ENCODE results near the gene ZBTB32.

ZBTB32 gene

DNA sequence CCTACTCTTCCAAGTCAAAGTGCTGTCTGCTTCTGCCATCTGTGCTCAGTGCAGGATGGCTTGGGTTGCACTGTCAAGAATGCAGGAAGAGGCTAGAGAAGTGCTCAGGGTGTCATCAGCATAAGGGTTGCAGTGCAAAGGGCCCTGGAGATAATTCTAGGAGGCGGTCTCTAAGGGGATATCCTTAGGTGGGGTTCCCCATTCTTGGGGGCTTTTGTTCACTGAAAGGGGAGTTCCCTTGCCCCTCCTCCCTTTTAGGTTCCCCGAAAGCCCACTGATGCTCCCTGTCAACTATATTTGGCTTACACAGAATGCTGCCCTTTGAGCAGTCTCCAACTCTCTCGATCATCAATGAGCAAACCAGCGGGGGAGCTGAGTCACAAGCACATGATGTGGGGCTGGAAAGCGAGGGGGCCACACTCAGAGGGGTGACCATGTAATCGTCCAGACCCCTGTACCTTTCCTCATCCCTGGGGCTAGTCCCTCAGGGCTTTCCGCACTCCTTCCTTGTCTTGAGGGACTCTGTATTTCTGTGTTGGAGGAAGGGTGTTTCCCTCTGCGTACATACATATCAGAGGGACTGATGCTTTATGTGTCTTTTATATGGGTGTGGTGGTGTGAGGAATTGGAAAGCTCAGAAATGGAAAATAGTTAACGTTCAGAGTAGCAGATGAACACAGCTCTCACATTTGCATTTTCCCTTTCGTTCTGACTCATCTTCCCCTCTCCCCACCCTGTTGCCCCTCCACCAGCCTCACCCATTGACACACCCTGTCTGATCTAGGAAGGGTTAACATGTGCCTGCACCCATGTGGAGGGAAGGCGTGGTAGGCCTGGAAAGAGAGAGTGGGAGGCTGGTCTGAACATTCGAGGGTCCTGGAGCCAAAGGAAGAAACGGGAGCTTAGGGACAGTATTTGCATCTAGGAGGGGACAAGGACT lies 6.7 kb downstream of the ZBTB32 start:
- H3K9me3 ChIP-seq (ENCODE audit: low read length): no peaks in the 10 kb centered on the region
- no peaks in the 10 kb centered on the region for H3K36me3 ChIP-seq (ENCODE audit: insufficient read depth, low read length)
- H3K4me1 ChIP-seq (ENCODE audit: insufficient read depth, low read length): peaks cover 5% of the 10 kb centered on the region
- H3K4me3 ChIP-seq (ENCODE audit: low read length): no peak overlapping the region
- H2AFZ ChIP-seq (ENCODE audit: low read depth, low read length): no peak overlapping the region
- no peaks in the 10 kb centered on the region for H3K27me3 ChIP-seq (ENCODE audit: insufficient read depth, low read length)

DNA sequence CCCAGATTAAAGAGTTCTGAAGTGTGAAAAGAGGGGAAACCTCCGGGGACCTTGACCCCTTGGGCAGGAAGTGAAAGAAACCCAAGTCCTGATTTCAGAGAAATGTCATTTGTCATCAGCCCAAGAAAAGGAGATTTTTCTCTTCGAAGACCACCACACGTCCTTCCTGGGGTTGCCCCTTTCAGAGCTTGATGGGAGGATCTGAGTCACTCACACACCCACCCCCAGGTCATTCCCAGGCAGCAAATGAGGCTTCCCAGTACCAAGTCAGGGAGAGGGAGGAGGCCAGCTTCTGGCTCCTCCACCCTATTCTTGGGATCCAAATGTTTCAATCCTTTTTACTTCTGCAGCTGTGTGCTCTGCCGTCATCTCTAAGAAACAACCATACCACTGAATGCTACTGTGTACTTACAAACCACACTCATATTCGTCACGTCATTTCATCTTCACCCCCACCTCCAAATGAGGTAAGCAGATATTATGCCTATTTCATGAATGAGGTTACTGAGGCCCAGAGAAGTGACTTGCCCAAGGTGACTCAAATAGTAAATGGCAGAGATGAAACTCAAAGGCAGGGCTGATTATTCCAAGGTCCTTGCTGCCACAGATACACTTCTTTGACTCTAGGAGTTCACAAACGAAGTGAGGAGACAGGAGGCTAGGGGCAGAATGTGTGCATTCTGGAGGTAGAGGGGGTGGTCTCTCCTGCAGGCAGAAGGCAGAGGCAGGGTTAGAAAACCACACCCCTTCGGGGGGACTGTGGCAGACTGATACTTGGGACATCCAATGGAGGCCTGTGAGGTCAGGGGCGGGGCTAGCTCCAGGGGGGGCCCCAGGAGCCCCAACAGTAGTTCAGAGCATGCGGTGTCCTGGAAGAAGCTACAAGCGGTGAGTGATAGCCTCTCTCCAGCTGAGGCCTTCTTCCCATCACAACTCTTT lies 8.5 kb downstream of the ZBTB32 start:
- Histone ChIP-seq H3K4me1 (ENCODE audit: insufficient read depth, low read length) (peaks cover 7% of the 10 kb centered on the region), H3K9me3 (ENCODE audit: low read length) (no peaks in the 10 kb centered on the region), H3K36me3 (ENCODE audit: insufficient read depth, low read length) (no peaks in the 10 kb centered on the region), H2AFZ (ENCODE audit: low read depth, low read length) (no peak overlapping the region), H3K4me3 (ENCODE audit: low read length) (no peak overlapping the region), H3K27me3 (ENCODE audit: insufficient read depth, low read length) (no peaks in the 10 kb centered on the region)

DNA sequence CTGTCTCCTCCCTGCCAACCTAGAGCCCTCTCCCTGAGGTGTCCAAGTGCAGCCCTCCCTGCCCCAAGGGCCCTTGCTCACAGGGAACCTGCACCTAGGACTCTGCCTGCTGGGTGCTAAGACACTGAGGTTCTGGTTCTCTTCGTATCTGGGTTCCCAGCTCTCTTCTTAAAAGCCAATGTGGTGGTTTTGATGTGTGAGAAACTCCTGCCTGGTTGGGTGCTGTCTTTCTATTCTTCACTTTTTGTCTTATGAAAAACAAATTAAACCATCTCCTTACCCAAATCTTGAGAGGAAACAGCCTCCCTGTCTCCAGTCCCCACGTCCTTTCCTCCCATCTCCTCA lies 9.1 kb downstream of the ZBTB32 start:
- no peak overlapping the region for H3K4me3 ChIP-seq (ENCODE audit: low read length)
- no peaks in the 10 kb centered on the region for H3K36me3 ChIP-seq (ENCODE audit: insufficient read depth, low read length)
- peaks cover 8% of the 10 kb centered on the region for H3K4me1 ChIP-seq (ENCODE audit: insufficient read depth, low read length)
- no peak overlapping the region for H2AFZ ChIP-seq (ENCODE audit: low read depth, low read length)
- H3K27me3 ChIP-seq (ENCODE audit: insufficient read depth, low read length): no peaks in the 10 kb centered on the region
- no peaks in the 10 kb centered on the region for H3K9me3 ChIP-seq (ENCODE audit: low read length)

DNA sequence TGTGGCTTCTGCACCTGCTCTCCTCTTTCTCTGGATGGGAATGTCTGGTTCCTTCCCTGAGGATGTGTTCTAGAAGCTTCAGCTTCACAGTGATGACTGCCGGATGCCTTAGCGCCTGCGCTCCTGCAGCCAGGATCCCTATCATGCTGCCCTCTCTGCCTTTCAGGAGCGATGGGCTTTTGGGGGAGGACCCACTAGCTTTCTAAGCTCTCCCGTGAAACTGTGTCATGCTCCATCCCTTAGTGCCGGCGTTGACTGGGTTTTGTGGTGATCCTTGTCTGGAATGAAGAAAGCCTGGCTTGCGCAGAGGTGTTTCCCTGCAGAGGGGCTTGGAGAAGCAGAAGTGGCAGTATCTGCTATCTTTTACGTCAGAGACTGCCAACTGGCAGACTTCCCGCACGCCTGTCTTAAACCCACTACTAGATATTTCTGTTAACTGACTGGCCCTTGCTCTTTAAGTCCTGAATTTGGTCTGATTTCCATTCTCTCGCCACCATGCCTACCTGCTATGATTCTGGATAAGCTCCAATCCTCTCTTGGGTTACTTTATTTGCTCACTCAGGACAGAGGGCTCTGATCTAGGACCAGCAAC lies 9.6 kb downstream of the ZBTB32 start:
- no peak overlapping the region for H2AFZ ChIP-seq (ENCODE audit: low read depth, low read length)
- H3K27me3 ChIP-seq (ENCODE audit: insufficient read depth, low read length): no peaks in the 10 kb centered on the region
- no peaks in the 10 kb centered on the region for H3K9me3 ChIP-seq (ENCODE audit: low read length)
- peaks cover 14% of the 10 kb centered on the region for H3K4me1 ChIP-seq (ENCODE audit: insufficient read depth, low read length)
- no peaks in the 10 kb centered on the region for H3K36me3 ChIP-seq (ENCODE audit: insufficient read depth, low read length)
- no peak overlapping the region for H3K4me3 ChIP-seq (ENCODE audit: low read length)

DNA sequence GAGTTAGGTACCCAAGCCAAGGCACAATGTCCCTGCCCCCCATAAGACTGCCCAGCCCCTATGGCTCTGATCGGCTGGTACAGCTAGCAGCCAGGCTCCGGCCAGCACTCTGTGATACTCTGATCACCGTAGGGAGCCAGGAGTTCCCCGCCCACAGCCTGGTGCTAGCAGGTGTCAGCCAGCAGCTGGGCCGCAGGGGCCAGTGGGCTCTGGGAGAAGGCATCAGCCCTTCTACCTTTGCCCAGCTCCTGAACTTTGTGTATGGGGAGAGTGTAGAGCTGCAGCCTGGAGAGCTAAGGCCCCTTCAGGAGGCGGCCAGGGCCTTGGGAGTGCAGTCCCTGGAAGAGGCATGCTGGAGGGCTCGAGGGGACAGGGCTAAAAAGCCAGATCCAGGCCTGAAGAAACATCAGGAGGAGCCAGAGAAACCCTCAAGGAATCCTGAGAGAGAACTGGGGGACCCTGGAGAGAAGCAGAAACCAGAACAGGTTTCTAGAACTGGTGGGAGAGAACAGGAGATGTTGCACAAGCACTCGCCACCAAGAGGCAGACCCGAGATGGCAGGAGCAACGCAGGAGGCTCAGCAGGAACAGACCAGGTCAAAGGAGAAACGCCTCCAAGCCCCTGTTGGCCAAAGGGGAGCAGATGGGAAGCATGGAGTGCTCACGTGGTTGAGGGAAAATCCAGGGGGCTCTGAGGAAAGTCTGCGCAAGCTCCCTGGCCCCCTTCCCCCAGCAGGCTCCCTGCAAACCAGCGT lies 10.4 kb downstream of the ZBTB32 start:
- Histone ChIP-seq H2AFZ (ENCODE audit: low read depth, low read length) (no peak overlapping the region), H3K4me1 (ENCODE audit: insufficient read depth, low read length) (peaks cover 19% of the 10 kb centered on the region), H3K9me3 (ENCODE audit: low read length) (no peaks in the 10 kb centered on the region), H3K36me3 (ENCODE audit: insufficient read depth, low read length) (peaks cover under 1% of the 10 kb centered on the region), H3K4me3 (ENCODE audit: low read length) (no peak overlapping the region), H3K27me3 (ENCODE audit: insufficient read depth, low read length) (no peaks in the 10 kb centered on the region)

DNA sequence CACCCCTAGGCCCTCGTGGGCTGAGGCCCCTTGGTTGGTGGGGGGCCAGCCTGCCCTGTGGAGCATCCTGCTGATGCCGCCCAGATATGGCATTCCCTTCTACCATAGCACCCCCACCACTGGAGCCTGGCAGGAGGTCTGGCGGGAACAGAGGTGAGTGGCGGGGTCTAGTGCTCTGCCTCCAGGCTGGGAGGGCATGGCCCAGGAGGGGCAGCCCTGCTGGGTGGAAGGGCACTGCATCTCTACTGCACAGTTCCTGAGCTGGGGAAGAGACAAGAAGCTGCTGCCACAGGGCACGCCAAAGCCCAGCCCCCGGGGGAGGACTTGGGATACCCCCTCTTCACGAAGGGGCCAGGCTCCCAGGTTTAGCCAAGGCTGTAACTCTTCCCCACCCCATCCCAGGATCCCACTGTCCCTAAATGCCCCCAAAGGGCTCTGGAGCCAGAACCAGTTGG lies 11.0 kb downstream of the ZBTB32 start:
- peak overlapping the region; percentile 58 for H3K4me3 ChIP-seq (ENCODE audit: low read length)
- H3K27me3 ChIP-seq (ENCODE audit: insufficient read depth, low read length): no peaks in the 10 kb centered on the region
- peaks cover 19% of the 10 kb centered on the region for H3K4me1 ChIP-seq (ENCODE audit: insufficient read depth, low read length)
- H3K9me3 ChIP-seq (ENCODE audit: low read length): no peaks in the 10 kb centered on the region
- H3K36me3 ChIP-seq (ENCODE audit: insufficient read depth, low read length): peaks cover 6% of the 10 kb centered on the region
- H2AFZ ChIP-seq (ENCODE audit: low read depth, low read length): no peak overlapping the region

DNA sequence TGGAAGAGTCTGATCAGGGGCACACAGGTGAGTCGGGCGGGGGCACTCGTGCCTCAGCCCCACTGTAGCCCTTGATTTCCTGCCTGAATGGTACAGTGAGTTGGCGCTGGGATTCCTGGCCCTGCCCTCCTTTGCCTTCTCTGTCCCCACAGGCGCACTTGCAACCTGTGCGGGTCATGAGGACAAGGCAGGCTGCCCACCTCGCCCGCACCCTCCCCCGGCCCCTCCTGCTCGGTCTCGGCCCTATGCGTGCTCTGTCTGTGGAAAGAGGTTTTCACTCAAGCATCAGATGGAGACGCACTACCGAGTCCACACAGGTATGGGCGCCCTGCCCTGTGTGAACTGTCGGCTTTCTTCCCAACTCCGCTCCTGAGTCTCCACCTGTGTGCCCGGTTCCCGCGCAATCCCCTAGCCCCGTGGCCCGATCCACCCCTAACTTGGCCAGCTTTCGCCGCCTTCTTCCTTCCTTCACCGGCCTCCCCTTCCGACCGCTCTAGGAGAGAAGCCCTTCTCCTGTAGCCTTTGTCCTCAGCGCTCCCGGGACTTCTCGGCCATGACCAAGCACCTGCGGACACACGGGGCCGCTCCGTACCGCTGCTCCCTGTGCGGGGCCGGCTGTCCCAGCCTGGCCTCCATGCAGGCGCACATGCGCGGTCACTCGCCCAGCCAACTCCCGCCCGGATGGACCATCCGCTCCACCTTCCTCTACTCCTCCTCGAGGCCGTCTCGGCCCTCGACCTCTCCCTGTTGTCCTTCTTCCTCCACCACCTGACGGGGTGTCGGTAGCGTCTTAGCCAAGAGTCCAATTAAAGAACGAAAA lies 11.8 kb downstream of the ZBTB32 start:
- peaks cover 19% of the 10 kb centered on the region for H3K4me1 ChIP-seq (ENCODE audit: insufficient read depth, low read length)
- no peaks in the 10 kb centered on the region for H3K27me3 ChIP-seq (ENCODE audit: insufficient read depth, low read length)
- peaks cover 12% of the 10 kb centered on the region for H3K36me3 ChIP-seq (ENCODE audit: insufficient read depth, low read length)
- no peaks in the 10 kb centered on the region for H3K9me3 ChIP-seq (ENCODE audit: low read length)
- peak overlapping the region; percentile 96 for H2AFZ ChIP-seq (ENCODE audit: low read depth, low read length)
- H3K4me3 ChIP-seq (ENCODE audit: low read length): peak overlapping the region; percentile 58

DNA sequence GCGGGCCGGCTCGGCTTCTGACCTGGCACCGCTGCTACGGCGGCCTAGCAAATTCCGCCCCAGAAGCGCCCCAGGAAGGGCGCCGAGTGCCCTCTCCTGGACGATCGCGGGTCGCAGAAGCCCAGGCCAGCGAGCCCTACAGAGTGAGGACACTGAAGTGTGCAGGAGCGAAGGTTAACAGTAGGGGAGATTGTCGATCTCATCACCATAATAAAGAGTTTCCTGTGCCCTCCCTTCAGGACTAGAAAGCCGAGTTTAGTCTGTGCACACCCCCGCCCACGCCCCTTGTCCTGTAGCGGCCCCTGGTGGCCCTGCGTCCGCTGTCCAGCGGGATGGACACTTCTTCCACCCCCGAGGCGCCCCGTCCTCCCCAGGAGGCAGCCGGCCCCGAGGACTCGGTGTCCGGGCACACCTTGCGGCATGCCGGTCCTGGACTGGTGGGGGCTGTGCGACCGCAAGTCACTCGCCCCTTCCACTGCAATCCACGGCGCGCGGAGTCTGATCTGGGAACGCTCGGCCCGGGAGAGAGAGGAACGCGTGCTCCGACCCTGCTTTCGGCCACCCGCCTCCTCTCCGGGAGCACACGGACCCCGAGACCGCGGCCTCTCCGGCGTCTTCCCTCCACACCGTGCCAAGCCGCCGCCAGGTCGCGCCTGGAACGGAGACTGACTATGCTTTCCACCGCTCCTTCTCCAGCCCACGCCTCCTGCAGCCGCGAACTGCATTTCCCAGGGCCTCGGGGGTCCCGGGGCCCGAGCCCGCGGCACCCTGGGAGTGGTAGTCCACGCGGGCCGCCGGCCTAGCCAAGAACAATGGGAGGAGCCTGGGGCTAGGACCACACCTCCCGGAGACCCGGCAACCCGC lies 12.7 kb downstream of the ZBTB32 start:
- peaks cover 18% of the 10 kb centered on the region for H3K36me3 ChIP-seq (ENCODE audit: insufficient read depth, low read length)
- H3K9me3 ChIP-seq (ENCODE audit: low read length): no peaks in the 10 kb centered on the region
- peaks cover 19% of the 10 kb centered on the region for H3K4me1 ChIP-seq (ENCODE audit: insufficient read depth, low read length)
- H3K4me3 ChIP-seq (ENCODE audit: low read length): peak overlapping the region; percentile 58
- no peaks in the 10 kb centered on the region for H3K27me3 ChIP-seq (ENCODE audit: insufficient read depth, low read length)
- H2AFZ ChIP-seq (ENCODE audit: low read depth, low read length): peak overlapping the region; percentile 96

DNA sequence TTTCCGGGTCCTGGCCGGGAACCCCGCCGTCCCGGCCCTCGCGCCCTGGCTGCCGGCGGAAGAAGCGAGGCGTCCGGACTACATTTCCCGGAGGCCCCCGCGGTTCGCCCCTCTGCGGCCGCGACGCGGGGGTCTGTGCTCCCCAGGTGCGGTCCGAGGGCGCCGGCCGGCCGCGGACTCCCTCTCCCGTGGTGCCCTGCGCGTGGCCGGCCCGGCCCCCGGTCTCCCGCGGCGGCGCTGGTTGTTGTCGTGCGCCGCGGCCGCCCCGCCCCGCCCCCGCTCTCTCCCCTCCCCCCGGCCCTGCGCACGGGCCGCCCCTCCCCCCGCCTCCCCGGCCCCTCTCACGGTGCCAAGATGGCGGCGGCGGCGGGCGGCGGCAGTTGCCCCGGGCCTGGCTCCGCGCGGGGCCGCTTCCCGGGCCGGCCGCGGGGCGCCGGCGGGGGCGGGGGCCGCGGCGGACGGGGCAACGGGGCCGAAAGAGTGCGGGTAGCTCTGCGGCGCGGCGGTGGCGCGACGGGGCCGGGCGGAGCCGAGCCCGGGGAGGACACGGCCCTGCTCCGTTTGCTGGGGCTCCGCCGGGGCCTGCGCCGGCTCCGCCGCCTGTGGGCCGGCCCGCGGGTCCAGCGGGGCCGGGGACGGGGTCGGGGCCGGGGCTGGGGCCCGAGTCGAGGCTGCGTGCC lies 13.4 kb downstream of the ZBTB32 start, which contains the start of gene KMT2B:
KMT2B (plus strand) TSS at position 339 of the 680 bp plus-strand sequence; CDS start at position 355, 16 bp downstream.
- H2AFZ ChIP-seq (ENCODE audit: low read depth, low read length): peak within 1 kb of the TSS; percentile 96
- H3K36me3 ChIP-seq (ENCODE audit: insufficient read depth, low read length): peaks cover 25% of the 10 kb centered on the region
- no peaks in the 10 kb centered on the region for H3K9me3 ChIP-seq (ENCODE audit: low read length)
- no peaks in the 10 kb centered on the region for H3K27me3 ChIP-seq (ENCODE audit: insufficient read depth, low read length)
- peak within 1 kb of the TSS; percentile 95 for H3K4me3 ChIP-seq (ENCODE audit: low read length)
- H3K4me1 ChIP-seq (ENCODE audit: insufficient read depth, low read length): peaks cover 19% of the 10 kb centered on the region

DNA sequence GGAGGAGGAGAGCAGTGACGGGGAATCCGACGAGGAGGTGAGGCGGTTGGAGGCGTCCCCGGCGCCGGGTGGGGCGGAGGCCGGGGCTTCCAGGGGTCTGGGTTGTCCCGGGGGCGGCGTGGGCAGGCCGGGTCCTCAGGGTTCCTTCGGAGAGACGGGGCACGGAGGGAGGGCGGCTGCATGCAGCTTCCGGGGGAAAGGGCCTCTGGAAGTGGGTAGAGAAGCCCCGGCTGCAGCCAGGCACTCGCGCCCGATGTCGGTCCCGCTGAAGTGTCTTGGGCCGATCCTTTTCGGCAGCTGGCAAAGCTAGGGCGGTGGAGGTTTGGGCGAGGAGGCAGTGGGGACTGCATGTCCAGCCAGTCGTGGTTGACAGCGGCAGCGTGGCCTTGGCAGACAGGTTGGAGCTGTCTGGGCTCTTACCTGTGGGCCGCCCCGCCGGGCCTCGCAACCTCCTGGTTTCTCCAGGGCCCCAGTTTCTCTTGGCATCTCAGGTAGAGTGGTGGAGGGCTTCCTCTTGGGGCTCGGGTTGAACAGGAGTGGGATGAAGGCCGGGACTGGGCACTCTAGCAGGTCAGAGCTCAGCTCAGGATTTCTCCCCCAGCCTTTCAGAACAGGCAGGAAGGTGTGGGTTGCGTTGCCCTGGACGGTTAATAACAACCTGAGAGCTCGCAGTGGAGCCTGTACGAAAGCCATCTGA lies 14.1 kb downstream of the ZBTB32 start:
- H3K4me1 ChIP-seq (ENCODE audit: insufficient read depth, low read length): peaks cover 19% of the 10 kb centered on the region
- H3K4me3 ChIP-seq (ENCODE audit: low read length): peak overlapping the region; percentile 95
- no peak overlapping the region for H2AFZ ChIP-seq (ENCODE audit: low read depth, low read length)
- no peaks in the 10 kb centered on the region for H3K27me3 ChIP-seq (ENCODE audit: insufficient read depth, low read length)
- H3K9me3 ChIP-seq (ENCODE audit: low read length): no peaks in the 10 kb centered on the region
- H3K36me3 ChIP-seq (ENCODE audit: insufficient read depth, low read length): peaks cover 32% of the 10 kb centered on the region
